Right lobe of liver (tissue), 6 donors: ENCODE measurements around the gene SSUH2. TPM values are rescaled to one million over a fixed set of nuclear protein-coding genes. Genes with fewer than 3 reads are reported as not detected.

ENCODE experiments used
- ATAC-seq, 4 donors: fragments of 200-7000 bp; cut with Tn5 transposase; one replicate each; pipeline ENCODE4 v1.9.1; 2020; ENCODE audit warnings: mild to moderate bottlenecking in 4 of 4, moderate library complexity in 4 of 4
- DNase-seq, 3 donors: peaks; one replicate each; pipeline ENCODE4 v3.0.0-alpha.2; 2020
- H3K27ac ChIP-seq, 3 donors: fragments of 200-600 bp; one replicate each; pipeline ENCODE4 v1.8.0; 2022
- H3K27me3 ChIP-seq, 2 donors: fragments of 200-600 bp; one replicate each; pipeline ENCODE4 v1.8.0; 2022
- H3K36me3 ChIP-seq, 4 donors: fragments of 200-600 bp; sonication (generic) in 1 of 4; one replicate each; pipeline versions ENCODE4 v1.5.1 to v1.8.0; 2017 to 2022; ENCODE audit warnings: control low read depth in 1 of 4
- H3K4me1 ChIP-seq, 4 donors: fragments of 200-600 bp; sonication (generic) in 1 of 4; one replicate each; pipeline versions ENCODE4 v1.5.1 to v1.8.0; 2017 to 2022; ENCODE audit warnings: control low read depth in 1 of 4
- H3K4me3 ChIP-seq, 3 donors: fragments of 200-600 bp; one replicate each; pipeline ENCODE4 v1.8.0; 2022
- H3K9me3 ChIP-seq, 4 donors: fragments of 200-600 bp; sonication (generic) in 1 of 4; one replicate each; pipeline versions ENCODE4 v1.5.1 to v1.8.0; 2017 to 2022; ENCODE audit warnings: control low read depth in 1 of 4
- POLR2A ChIP-seq: fragments of 450-650 bp; IDR thresholded peaks from one replicate; pipeline ENCODE4 v1.6.1; 2017; ENCODE audit warnings: antibody characterized with exemption, mild to moderate bottlenecking
- whole genome bisulfite sequencing: methylation state at CpG from one replicate; pipeline ENCODE4 v1.1.6; 2018; ENCODE audit warnings: low coverage, low lambda C conversion rate; ENCODE audit not compliant: insufficient coverage; ENCODE audit errors: missing lambda C conversion rate; 5-methylcytosine and 5-hydroxymethylcytosine counted together
- intact Hi-C, 2 donors: fragments of 100-400 bp; cut with DNase I; formaldehyde crosslinking; loops; one replicate each; pipeline versions ENCODE4 v1.11.2 to v1.14.1; 2022
- total RNA-seq, 6 experiments: library from RNA; depleted of rRNA in 2 of 6; stranded (reverse); fragments of >200 nt in 2 of 6; fragmentation: NEBNext Ultra II Directional in 3 of 6; extraction: Animal tissue kit (Norgen Biotek cat#: 25700) in 3 of 6; gene quantifications; one replicate each; pipeline versions ENCODE4 v1.1.0 to v1.2.4, GENCODE V29; 2016 to 2023
- TF ChIP-seq, protein P1 (sequence below), 4 donors: fragments of 200-600 bp in 3 of 4; fragments of 450-650 bp in 1 of 4; IDR thresholded peaks; one replicate each; pipeline versions ENCODE4 v1.5.1 to v1.8.0; 2016 to 2022; ENCODE audit warnings: antibody characterized with exemption in 4 of 4, mild to moderate bottlenecking in 2 of 4
- donor health status: DM: no; HTN: yes; CAD: no.
- donor health status: DM: no; HTN: no; CAD: no.
- donor health status: DM: no; HTN: no; CAD: no.
- donor health status: DM: no; HTN: yes; CAD: no.
- donor health status: DM: no; HTN: yes; CAD: no.

Gene SSUH2
- total RNA-seq, 6 experiments from 2014 or later = 0.09 to 2.0 (median 1.1) TPM; not detected in 1

DNA sequence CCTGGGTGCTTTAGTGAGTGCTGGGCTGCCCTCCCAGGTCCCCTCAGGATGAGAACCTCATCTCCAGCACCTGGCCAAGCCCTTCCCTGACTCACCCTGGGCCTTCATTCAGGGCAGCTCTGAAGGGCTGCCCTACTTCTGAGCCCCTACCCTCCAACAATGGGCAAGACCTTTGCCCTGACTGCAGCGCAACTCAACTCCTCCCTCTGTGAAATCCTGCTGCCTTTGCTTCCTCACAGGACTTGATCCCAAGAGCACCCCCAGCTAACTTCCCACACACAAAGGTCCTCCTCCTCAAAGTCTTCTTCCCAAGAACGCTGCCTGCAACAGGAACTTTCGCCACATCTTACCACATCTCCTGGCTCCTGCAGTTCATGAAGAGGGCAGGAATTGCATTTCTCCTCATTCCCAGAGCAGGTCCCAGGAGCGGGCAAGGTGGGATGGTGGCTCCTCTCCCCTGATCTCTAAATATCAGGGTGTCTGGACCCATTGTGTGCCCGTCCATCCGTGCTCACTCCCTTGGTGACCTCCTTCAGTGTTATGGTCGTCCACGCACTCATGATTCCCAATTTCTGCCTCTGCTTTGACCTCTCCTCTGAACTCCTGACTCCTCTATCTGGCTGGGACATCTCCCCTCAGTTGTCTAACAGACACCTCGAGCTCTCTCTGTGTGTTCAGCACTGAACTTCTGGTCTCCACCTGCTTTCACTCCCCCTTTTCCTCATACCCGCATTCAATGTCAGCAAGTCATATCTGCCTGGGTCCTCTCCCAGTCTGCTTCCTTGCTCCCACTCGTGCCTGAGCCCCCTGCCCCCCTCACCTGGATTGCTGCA is 4.5 kb upstream of the SSUH2 start:
- no peaks in the 10 kb centered on the region for H3K4me1 ChIP-seq
- no peak overlapping the region for H3K27ac ChIP-seq
- H3K27me3 ChIP-seq = no peaks in the 10 kb centered on the region
- WGBS = 74% methylated on average over 7 of the region's 11 CpGs
- intact Hi-C loops = no loop called here
- H3K4me3 ChIP-seq = no peak overlapping the region
- DNase-seq (no peak), ATAC-seq (no peak)
- H3K36me3 ChIP-seq = no peaks in the 10 kb centered on the region
- TF ChIP-seq POLR2A = no peak
- TF ChIP-seq, protein P1, sequence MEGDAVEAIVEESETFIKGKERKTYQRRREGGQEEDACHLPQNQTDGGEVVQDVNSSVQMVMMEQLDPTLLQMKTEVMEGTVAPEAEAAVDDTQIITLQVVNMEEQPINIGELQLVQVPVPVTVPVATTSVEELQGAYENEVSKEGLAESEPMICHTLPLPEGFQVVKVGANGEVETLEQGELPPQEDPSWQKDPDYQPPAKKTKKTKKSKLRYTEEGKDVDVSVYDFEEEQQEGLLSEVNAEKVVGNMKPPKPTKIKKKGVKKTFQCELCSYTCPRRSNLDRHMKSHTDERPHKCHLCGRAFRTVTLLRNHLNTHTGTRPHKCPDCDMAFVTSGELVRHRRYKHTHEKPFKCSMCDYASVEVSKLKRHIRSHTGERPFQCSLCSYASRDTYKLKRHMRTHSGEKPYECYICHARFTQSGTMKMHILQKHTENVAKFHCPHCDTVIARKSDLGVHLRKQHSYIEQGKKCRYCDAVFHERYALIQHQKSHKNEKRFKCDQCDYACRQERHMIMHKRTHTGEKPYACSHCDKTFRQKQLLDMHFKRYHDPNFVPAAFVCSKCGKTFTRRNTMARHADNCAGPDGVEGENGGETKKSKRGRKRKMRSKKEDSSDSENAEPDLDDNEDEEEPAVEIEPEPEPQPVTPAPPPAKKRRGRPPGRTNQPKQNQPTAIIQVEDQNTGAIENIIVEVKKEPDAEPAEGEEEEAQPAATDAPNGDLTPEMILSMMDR (IDR thresholded peaks at IDR 0.05) = no peak
- no peaks in the 10 kb centered on the region for H3K9me3 ChIP-seq

DNA sequence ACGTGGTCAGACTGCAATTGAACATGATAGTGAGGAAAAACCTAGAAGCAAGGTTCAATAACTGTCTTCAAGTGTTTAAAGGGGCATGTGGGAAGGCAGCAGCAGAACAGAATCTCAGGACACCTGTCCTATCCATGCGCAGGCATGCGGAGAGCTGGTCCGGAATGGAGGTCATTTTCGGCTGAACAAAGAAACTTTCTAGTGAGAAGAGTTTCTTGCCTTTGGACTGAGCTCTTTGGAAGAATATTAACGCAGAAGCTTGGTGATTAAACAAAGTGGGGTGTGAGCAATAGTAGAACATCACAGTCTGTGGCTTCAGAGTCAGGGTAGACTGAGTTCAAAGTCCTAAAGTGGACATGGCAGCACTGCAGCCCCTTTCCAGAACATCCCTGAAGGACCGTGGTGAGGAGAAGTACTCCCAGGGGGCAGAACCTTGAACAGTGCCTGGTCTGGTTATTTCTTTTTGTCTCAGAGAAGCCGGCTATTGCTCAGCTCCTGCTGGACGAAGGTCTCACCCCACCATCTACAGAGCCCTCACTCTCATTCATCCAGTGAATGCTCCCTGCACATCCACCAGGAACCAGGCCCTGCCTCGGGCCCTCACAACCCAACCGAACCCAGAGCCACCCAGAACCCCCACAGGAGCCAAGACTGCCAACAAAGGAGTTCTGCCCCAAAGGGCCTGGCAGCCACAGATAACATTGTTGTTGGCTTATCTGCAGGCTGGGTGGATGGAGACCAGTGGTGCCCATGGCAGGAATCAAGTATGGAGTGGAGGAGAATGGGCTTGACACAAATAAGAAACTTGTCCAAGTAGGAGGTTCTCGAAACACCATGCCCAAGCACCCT is 2.8 kb upstream of the SSUH2 start:
- Histone ChIP-seq H3K27ac (no peak overlapping the region), H3K36me3 (no peaks in the 10 kb centered on the region), H3K4me3 (no peak overlapping the region), H3K4me1 (no peaks in the 10 kb centered on the region), H3K9me3 (no peaks in the 10 kb centered on the region), H3K27me3 (no peaks in the 10 kb centered on the region)
- whole genome bisulfite sequencing = 70% methylated on average over 9 of the region's 12 CpGs
- DNase-seq (no peak), ATAC-seq (no peak)
- intact Hi-C loops = no loop called here
- no peak for TF ChIP-seq POLR2A
- TF ChIP-seq, protein P1 (IDR thresholded peaks at IDR 0.05) = no peak

- TF ChIP-seq, protein P1 (IDR thresholded peaks at IDR 0.05) = no peak
- no peak for TF ChIP-seq POLR2A
- intact Hi-C loops = no loop called here
- ATAC-seq (no peak), DNase-seq (no peak)
- H3K27me3 ChIP-seq = no peaks in the 10 kb centered on the region
- no peaks in the 10 kb centered on the region for H3K4me1 ChIP-seq
- no peaks in the 10 kb centered on the region for H3K36me3 ChIP-seq
- no peak overlapping the region for H3K4me3 ChIP-seq
- H3K9me3 ChIP-seq = no peaks in the 10 kb centered on the region
- H3K27ac ChIP-seq = no peak overlapping the region
- 70% methylated on average over 9 of the region's 14 CpGs for WGBS
Measured at GRCh38 chr3:8646313-8646938, 1.8 kb upstream of the SSUH2 start.

- 86% methylated on average over 6 of the region's 6 CpGs for WGBS
- intact Hi-C loops = no loop called here
- no peak for ATAC-seq
- no peak for DNase-seq
- Histone ChIP-seq H3K36me3 (no peaks in the 10 kb centered on the region), H3K9me3 (no peaks in the 10 kb centered on the region), H3K4me3 (no peak overlapping the region), H3K27me3 (no peaks in the 10 kb centered on the region), H3K4me1 (no peaks in the 10 kb centered on the region), H3K27ac (no peak overlapping the region)
- no peak for TF ChIP-seq POLR2A
- TF ChIP-seq, protein P1 (IDR thresholded peaks at IDR 0.05) = no peak
Measured at GRCh38 chr3:8645712-8646111, 1.1 kb upstream of the SSUH2 start.
